Mesenchymal stem cell (in vitro differentiated cells and primary cell): ENCODE results near the gene CYSTM1.
A peak's percentile ranks its signal among the peaks of the same experiment; 100 is the strongest.

ENCODE experiments used
- DNase-seq: peaks from one replicate; pipeline ENCODE4 v3.0.0-alpha.2; 2013
- H2AFZ ChIP-seq: one replicate; pipeline ENCODE4 v1.6.1; 2013; ENCODE audit warnings: low read depth, mild to moderate bottlenecking, control low read depth, inconsistent platforms, low read length, moderate library complexity
- H2AK5ac ChIP-seq: 2 replicates; pipeline ENCODE4 v1.6.1; 2013; ENCODE audit warnings: low read length, moderate library complexity, mild to moderate bottlenecking, inconsistent platforms; ENCODE audit not compliant: severe bottlenecking
- H2BK120ac ChIP-seq: one replicate; pipeline ENCODE4 v1.6.1; 2013; ENCODE audit warnings: low read depth, mild to moderate bottlenecking, inconsistent platforms, low read length, moderate library complexity
- H2BK12ac ChIP-seq, 2 experiments: one replicate each; pipeline ENCODE4 v1.6.1; 2013; ENCODE audit warnings: inconsistent platforms in 2 of 2, low read length in 2 of 2, mild to moderate bottlenecking in 2 of 2, moderate library complexity in 2 of 2, control low read depth in 1 of 2
- H2BK15ac ChIP-seq: one replicate; pipeline ENCODE4 v1.6.1; 2013; ENCODE audit warnings: mild to moderate bottlenecking, low read depth, inconsistent platforms; ENCODE audit not compliant: poor library complexity, severe bottlenecking
- H2BK5ac ChIP-seq: 2 replicates; pipeline ENCODE4 v1.6.1; 2013; ENCODE audit warnings: low read depth, mild to moderate bottlenecking, low read length, control low read depth, inconsistent platforms; ENCODE audit not compliant: poor library complexity, severe bottlenecking
- H3K14ac ChIP-seq, 2 experiments: one replicate each; pipeline ENCODE4 v1.6.1; 2013; ENCODE audit warnings: inconsistent platforms in 2 of 2, low read length in 2 of 2, control low read depth in 1 of 2, mild to moderate bottlenecking in 1 of 2, moderate library complexity in 1 of 2
- H3K18ac ChIP-seq, 2 experiments: one replicate each; pipeline ENCODE4 v1.6.1; 2013; ENCODE audit warnings: inconsistent platforms in 2 of 2, low read length in 2 of 2, control low read depth in 1 of 2, low read depth in 1 of 2, mild to moderate bottlenecking in 1 of 2
- H3K23ac ChIP-seq, 2 experiments: one replicate each; pipeline ENCODE4 v1.6.1; 2013; ENCODE audit warnings: inconsistent platforms in 2 of 2, low read length in 2 of 2, mild to moderate bottlenecking in 2 of 2, moderate library complexity in 2 of 2, control low read depth in 1 of 2
- H3K27ac ChIP-seq: 2 replicates; pipeline ENCODE4 v1.5.1; 2013; ENCODE audit warnings: mild to moderate bottlenecking, moderate library complexity, low read length, control low read depth, inconsistent platforms; ENCODE audit not compliant: poor library complexity, severe bottlenecking
- H3K27me3 ChIP-seq, 2 experiments: 2 replicates each; pipeline versions ENCODE4 v1.6.1 to v1.7.0; 2013; ENCODE audit warnings: low read length in 2 of 2, mild to moderate bottlenecking in 2 of 2, moderate library complexity in 2 of 2, control low read depth in 1 of 2, inconsistent platforms in 1 of 2; ENCODE audit not compliant: control insufficient read depth in 1 of 2, insufficient read depth in 1 of 2
- H3K36me3 ChIP-seq, 2 experiments: 2 replicates each; pipeline versions ENCODE4 v1.6.1 to v1.7.0; 2013; ENCODE audit warnings: low read length in 2 of 2, control low read depth in 1 of 2, inconsistent platforms in 1 of 2, low read depth in 1 of 2, mild to moderate bottlenecking in 1 of 2; ENCODE audit not compliant: insufficient read depth in 2 of 2, control insufficient read depth in 1 of 2
- H3K4ac ChIP-seq, 2 experiments: one replicate each; pipeline ENCODE4 v1.6.1; 2013; ENCODE audit warnings: inconsistent platforms in 2 of 2, low read length in 2 of 2, mild to moderate bottlenecking in 2 of 2, moderate library complexity in 2 of 2, control low read depth in 1 of 2, low read depth in 1 of 2
- H3K4me1 ChIP-seq: 2 replicates; pipeline ENCODE4 v1.6.1; 2013; ENCODE audit warnings: low read depth, low read length, control low read depth; ENCODE audit not compliant: control insufficient read depth, insufficient read depth
- H3K4me2 ChIP-seq: 2 replicates; pipeline ENCODE4 v1.6.1; 2013; ENCODE audit warnings: low read length, mild to moderate bottlenecking, inconsistent platforms; ENCODE audit not compliant: poor library complexity, severe bottlenecking
- H3K4me3 ChIP-seq, 2 experiments: 2 replicates each; pipeline versions ENCODE4 v1.5.1 to v1.7.0; 2013; ENCODE audit warnings: low read length in 2 of 2, mild to moderate bottlenecking in 2 of 2, control low read depth in 1 of 2, low read depth in 1 of 2; ENCODE audit not compliant: insufficient read depth in 1 of 2
- H3K79me1 ChIP-seq: replicated peaks from 2 replicates; pipeline ENCODE4 v1.6.1; 2013; ENCODE audit warnings: mild to moderate bottlenecking, control low read depth, low read length, inconsistent platforms; ENCODE audit not compliant: poor library complexity, severe bottlenecking
- H3K9ac ChIP-seq: 2 replicates; pipeline ENCODE4 v1.7.0; 2013; ENCODE audit warnings: mild to moderate bottlenecking, low read length, moderate library complexity
- H3K9me3 ChIP-seq: 2 replicates; pipeline ENCODE4 v1.7.0; 2013; ENCODE audit warnings: mild to moderate bottlenecking, low read length; ENCODE audit not compliant: control insufficient read depth
- H4K8ac ChIP-seq: one replicate; pipeline ENCODE4 v1.6.1; 2013; ENCODE audit warnings: inconsistent platforms, mild to moderate bottlenecking, low read length, moderate library complexity
- H4K91ac ChIP-seq: one replicate; pipeline ENCODE4 v1.6.1; 2013; ENCODE audit warnings: mild to moderate bottlenecking, low read length, inconsistent platforms
- WGBS: methylation state at CpG from one replicate; pipeline ENCODE4 v1.1.7; 2013; ENCODE audit warnings: mixed read lengths; 5-methylcytosine and 5-hydroxymethylcytosine counted together

CYSTM1 gene

GRCh38 chr5:140219068-140219991 is 44.3 kb downstream of the CYSTM1 start:
- 93% methylated on average over 9 of the region's 9 CpGs for WGBS
- H3K4me1 ChIP-seq: peaks cover 20% of the 10 kb centered on the region
- no peak overlapping the region for H2BK5ac ChIP-seq
- H3K27ac ChIP-seq: peak overlapping the region; percentile 43
- DNase-seq: no peak
- peaks cover 0 to 7% of the 10 kb centered on the region in 2 experiments for H3K27me3 ChIP-seq
- no peak overlapping the region for H2BK15ac ChIP-seq
- no peak overlapping the region for H4K8ac ChIP-seq
- peak overlapping the region; percentile 12 for H3K9ac ChIP-seq
- no peak overlapping the region for H4K91ac ChIP-seq
- peaks cover 11% of the 10 kb centered on the region for H3K79me1 ChIP-seq
- no peak overlapping the region for H3K4ac ChIP-seq
- no peak overlapping the region for H3K4me3 ChIP-seq
- H3K4me2 ChIP-seq: peak overlapping the region; percentile 17
- no peak overlapping the region for H3K23ac ChIP-seq
- peak overlapping the region in 1 of 2 experiments; percentile 21 for H2BK12ac ChIP-seq
- H3K9me3 ChIP-seq: no peaks in the 10 kb centered on the region
- H2AK5ac ChIP-seq: no peak overlapping the region
- no peak overlapping the region for H2BK120ac ChIP-seq
- H3K14ac ChIP-seq: no peak overlapping the region
- no peaks in the 10 kb centered on the region for H3K36me3 ChIP-seq
- no peak overlapping the region for H3K18ac ChIP-seq
- no peak overlapping the region for H2AFZ ChIP-seq

GRCh38 chr5:140220032-140220697 is 45.2 kb downstream of the CYSTM1 start:
- H2BK5ac ChIP-seq: no peak overlapping the region
- no peak overlapping the region for H2AFZ ChIP-seq
- H3K9ac ChIP-seq: peak overlapping the region; percentile 73
- H4K91ac ChIP-seq: no peak overlapping the region
- H3K4me3 ChIP-seq: no peak overlapping the region
- H3K79me1 ChIP-seq: peaks cover 11% of the 10 kb centered on the region
- no peak overlapping the region for H2BK12ac ChIP-seq
- no peak overlapping the region for H2AK5ac ChIP-seq
- H2BK15ac ChIP-seq: no peak overlapping the region
- no peak overlapping the region for H3K18ac ChIP-seq
- WGBS: 89% methylated on average over 1 of the region's 3 CpGs
- H3K4me2 ChIP-seq: no peak overlapping the region
- H3K4me1 ChIP-seq: peaks cover 17% of the 10 kb centered on the region
- H3K9me3 ChIP-seq: no peaks in the 10 kb centered on the region
- H3K4ac ChIP-seq: no peak overlapping the region
- H3K27ac ChIP-seq: peak overlapping the region; percentile 43
- H3K27me3 ChIP-seq: peaks cover 0 to 7% of the 10 kb centered on the region in 2 experiments
- peaks cover 0 to 2% of the 10 kb centered on the region in 2 experiments for H3K36me3 ChIP-seq
- DNase-seq: peak; percentile 60
- H4K8ac ChIP-seq: no peak overlapping the region
- no peak overlapping the region for H3K23ac ChIP-seq
- H2BK120ac ChIP-seq: no peak overlapping the region
- no peak overlapping the region for H3K14ac ChIP-seq

DNA sequence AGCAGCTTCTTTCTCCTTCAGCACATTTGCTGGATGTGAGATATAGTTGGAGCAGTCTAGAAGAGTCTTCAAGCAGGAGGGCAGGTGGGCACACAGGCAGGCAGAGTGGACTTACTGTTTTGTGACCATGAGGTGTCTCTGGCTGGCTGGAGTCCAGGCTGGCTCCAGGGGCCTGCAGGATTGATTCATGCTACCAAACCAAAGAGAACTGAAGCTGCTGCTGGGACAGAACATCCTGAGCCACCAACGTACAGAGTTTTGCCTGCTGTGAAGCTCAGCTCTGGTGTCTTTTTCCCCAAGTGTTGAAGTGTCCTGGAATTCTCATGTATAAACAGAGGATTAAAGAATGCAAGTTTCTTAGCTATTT is 45.7 kb downstream of the CYSTM1 start:
- Histone ChIP-seq H4K8ac (no peak overlapping the region), H2BK15ac (no peak overlapping the region), H2AK5ac (no peak overlapping the region), H2AFZ (no peak overlapping the region), H4K91ac (no peak overlapping the region), H3K9me3 (no peaks in the 10 kb centered on the region), H3K27ac (peak overlapping the region; percentile 2), H3K4me2 (no peak overlapping the region), H3K79me1 (peaks cover 11% of the 10 kb centered on the region), H3K4ac (no peak overlapping the region), H2BK5ac (no peak overlapping the region), H3K36me3 (peaks cover 0 to 3% of the 10 kb centered on the region in 2 experiments), H3K27me3 (peaks cover 0 to 7% of the 10 kb centered on the region in 2 experiments), H3K23ac (no peak overlapping the region), H3K4me1 (peaks cover 17% of the 10 kb centered on the region), H3K18ac (no peak overlapping the region), H2BK120ac (no peak overlapping the region), H3K4me3 (no peak overlapping the region), H3K14ac (no peak overlapping the region), H3K9ac (peak overlapping the region; percentile 73), H2BK12ac (no peak overlapping the region)
- WGBS: 45% methylated on average over 1 of the region's 1 CpG
- peak; percentile 50 for DNase-seq

DNA sequence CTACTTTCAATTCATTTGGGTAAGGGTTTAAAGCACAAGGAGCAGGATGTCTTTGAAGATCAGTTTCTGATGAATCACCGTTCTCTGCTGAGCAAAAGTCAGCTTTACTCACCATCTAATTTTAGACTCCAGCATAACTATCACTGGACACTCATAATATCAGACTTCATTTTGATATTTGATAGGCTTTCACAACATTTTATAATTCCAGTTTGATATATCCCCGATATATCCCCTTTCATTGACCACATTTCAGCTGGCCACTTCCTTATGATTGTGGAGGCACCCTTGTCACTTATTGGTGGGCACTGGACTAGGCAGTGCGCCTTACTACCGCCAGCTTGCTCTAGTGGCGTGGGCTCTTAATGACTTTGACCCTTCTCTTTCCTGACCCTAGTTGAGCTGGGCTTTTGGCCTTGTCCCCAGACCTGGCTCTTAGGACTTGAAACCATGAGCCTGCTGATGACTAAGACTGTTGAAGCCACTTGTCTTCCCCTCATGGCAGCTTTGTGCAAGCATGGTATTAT is 46.8 kb downstream of the CYSTM1 start:
- WGBS: 69% methylated on average over 5 of the region's 5 CpGs
- no peak overlapping the region for H2AFZ ChIP-seq
- H3K27ac ChIP-seq: peak overlapping the region; percentile 21
- H3K9me3 ChIP-seq: no peaks in the 10 kb centered on the region
- peak overlapping the region in 1 of 2 experiments; percentile 64 for H3K18ac ChIP-seq
- no peak overlapping the region for H2AK5ac ChIP-seq
- H3K23ac ChIP-seq: no peak overlapping the region
- H3K79me1 ChIP-seq: peaks cover 11% of the 10 kb centered on the region
- H3K4me2 ChIP-seq: no peak overlapping the region
- no peak overlapping the region for H2BK12ac ChIP-seq
- DNase-seq: peak; percentile 80
- peak overlapping the region in 1 of 2 experiments; percentile 39 for H3K4me3 ChIP-seq
- H2BK120ac ChIP-seq: no peak overlapping the region
- no peak overlapping the region for H2BK5ac ChIP-seq
- no peak overlapping the region for H4K8ac ChIP-seq
- peaks cover 0 to 7% of the 10 kb centered on the region in 2 experiments for H3K27me3 ChIP-seq
- no peak overlapping the region for H3K4ac ChIP-seq
- H3K4me1 ChIP-seq: peaks cover 17% of the 10 kb centered on the region
- H3K9ac ChIP-seq: peak overlapping the region; percentile 73
- H4K91ac ChIP-seq: no peak overlapping the region
- no peak overlapping the region for H3K14ac ChIP-seq
- no peak overlapping the region for H2BK15ac ChIP-seq
- H3K36me3 ChIP-seq: peaks cover 0 to 3% of the 10 kb centered on the region in 2 experiments
